Activated naive CD4-positive, alpha-beta T cell treated with anti-CD3 and anti-CD28 coated beads, Interleukin-2, amount 50 U/mL, for 24 hours (primary cell): ENCODE results near the gene ENPEP.
"Not testable (repeated sequence)": the region's sequence is repeated elsewhere in the genome, so short reads cannot be mapped to it uniquely, and the experiment has no call there.

ENCODE experiments used
- H3K27ac Mint-ChIP-seq: one replicate; pipeline ENCODE4 v1.8.0; 2021; ENCODE audit warnings: mild to moderate bottlenecking, mixed read lengths
- H3K27me3 Mint-ChIP-seq: one replicate; pipeline ENCODE4 v1.8.0; 2021; ENCODE audit warnings: mixed read lengths
- H3K36me3 Mint-ChIP-seq: one replicate; pipeline ENCODE4 v1.8.0; 2021; ENCODE audit warnings: mixed read lengths
- H3K4me1 Mint-ChIP-seq: one replicate; pipeline ENCODE4 v1.8.0; 2021; ENCODE audit warnings: mixed read lengths
- H3K4me3 Mint-ChIP-seq: one replicate; pipeline ENCODE4 v1.8.0; 2021; ENCODE audit warnings: mild to moderate bottlenecking, mixed read lengths
- H3K9me3 Mint-ChIP-seq: one replicate; pipeline ENCODE4 v1.8.0; 2021; ENCODE audit warnings: mixed read lengths

ENPEP gene

DNA sequence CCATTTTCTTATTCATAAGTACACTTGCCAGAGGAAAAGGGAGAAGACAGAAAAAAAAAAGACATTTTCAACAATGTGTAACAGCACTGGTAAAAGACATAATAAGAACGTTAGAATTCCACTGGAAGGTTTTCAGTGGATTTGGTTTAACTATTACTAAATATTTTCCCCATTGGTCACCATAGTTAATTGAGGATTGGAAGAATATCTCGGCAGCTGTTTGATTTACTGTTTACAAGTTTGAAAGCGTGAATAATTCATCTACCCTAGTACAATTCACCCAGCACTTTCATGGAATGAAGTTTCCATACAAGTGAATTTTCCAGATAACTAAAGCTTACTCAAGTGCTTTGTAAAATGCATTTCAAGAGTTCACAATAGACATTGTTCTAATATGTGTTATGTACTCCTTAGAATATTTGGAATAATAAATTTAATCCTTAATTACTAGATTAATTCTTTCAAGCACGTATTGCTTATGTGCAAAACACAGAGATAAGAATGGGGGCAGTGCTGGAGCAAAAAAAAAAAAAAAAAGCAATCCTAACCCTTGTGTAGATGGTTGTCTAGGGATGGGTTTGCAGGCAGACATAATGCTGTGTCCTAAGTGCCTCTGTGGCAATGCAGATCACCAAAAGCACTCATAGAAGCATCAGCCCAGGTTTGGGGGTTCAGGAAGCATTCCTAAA lies 57.1 kb downstream of the ENPEP start:
- Mint-ChIP-seq H3K9me3 (no peaks in the 10 kb centered on the region), H3K4me1 (no peaks in the 10 kb centered on the region), H3K27me3 (peaks cover 16% of the 10 kb centered on the region), H3K4me3 (no peak overlapping the region), H3K36me3 (no peaks in the 10 kb centered on the region), H3K27ac (no peak overlapping the region)

DNA sequence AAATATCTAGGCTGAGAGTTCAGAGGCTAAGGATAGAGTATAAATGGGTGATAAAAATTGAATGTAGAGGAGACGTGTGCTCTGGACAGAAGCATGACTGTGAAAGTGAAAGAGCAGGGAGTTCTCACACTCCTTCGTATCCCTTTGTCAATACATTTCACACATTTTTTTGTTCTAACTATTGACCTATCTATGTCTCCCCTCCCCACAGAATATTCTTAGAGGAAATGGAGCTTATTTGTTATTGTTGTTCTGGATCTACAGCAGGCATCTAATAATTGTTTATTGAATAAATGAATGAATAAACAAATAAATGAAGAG lies 57.6 kb downstream of the ENPEP start:
- Mint-ChIP-seq H3K36me3 (no peaks in the 10 kb centered on the region), H3K27ac (no peak overlapping the region), H3K4me1 (no peaks in the 10 kb centered on the region), H3K9me3 (no peaks in the 10 kb centered on the region), H3K27me3 (peaks cover 20% of the 10 kb centered on the region), H3K4me3 (no peak overlapping the region)

DNA sequence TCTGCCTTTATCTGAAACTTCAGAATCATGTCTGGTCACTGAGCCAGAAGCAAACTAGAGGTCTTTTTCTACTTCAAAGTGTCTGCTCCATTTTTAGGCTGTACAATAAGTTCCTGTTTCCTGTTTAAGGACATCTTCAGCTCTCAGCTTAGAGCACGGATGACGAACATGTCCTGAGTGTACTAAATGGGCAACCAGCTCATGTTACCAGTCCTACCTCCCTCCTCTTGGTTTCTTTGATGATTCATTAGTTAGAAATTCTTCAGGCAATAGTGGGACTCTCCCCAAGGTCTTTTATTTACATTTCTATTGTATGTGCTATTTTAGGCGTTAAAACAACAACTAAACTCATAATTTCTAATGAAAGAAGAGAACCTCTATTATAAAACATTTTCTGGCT lies 58.0 kb downstream of the ENPEP start:
- Mint-ChIP-seq H3K9me3 (no peaks in the 10 kb centered on the region), H3K27ac (no peak overlapping the region), H3K4me1 (no peaks in the 10 kb centered on the region), H3K27me3 (peaks cover 22% of the 10 kb centered on the region), H3K4me3 (no peak overlapping the region), H3K36me3 (no peaks in the 10 kb centered on the region)

DNA sequence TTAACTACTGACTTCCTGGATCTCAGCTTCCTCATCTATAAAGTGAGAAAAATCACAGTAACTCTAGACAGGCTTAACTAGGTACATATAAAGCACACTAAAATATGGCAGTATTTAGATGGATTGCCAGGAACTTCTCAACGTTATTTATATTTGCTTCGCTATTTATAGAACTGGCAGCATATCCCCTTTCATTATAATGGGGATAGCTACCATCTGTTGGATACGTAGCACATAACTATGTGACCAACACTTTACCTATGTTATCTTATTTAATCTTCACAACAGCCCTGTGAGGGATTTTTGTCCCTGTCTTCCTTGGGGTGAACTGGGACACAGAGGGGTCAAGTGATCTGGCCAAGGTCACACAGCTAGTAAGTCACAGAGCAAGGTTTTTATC lies 64.6 kb downstream of the ENPEP start:
- no peak overlapping the region for H3K4me3 Mint-ChIP-seq
- H3K4me1 Mint-ChIP-seq = no peaks in the 10 kb centered on the region
- H3K27ac Mint-ChIP-seq = no peak overlapping the region
- no peaks in the 10 kb centered on the region for H3K36me3 Mint-ChIP-seq
- no peaks in the 10 kb centered on the region for H3K9me3 Mint-ChIP-seq
- H3K27me3 Mint-ChIP-seq = peaks cover 21% of the 10 kb centered on the region

DNA sequence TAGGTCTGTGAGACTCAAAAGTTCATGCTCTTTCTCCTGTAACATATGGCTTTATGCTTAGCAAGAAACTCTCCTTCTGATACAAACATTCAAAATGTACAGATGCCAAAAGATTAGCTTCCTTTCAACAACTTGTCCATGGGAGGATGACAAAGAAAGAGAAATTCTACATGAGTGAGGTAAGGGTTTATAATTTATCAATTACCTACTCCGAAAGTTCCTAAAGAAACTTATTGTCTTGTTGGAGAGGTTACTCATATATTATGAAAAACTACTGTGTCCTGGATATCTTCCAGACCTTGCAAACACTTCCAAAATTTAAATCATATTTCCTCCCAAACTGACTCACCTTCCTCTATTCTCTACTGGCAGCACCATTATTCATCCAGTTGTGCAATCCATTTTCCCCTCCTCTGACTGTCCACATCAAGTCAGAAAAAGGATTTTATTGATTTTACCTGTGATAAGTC lies 65.1 kb downstream of the ENPEP start:
- peaks cover 21% of the 10 kb centered on the region for H3K27me3 Mint-ChIP-seq
- H3K27ac Mint-ChIP-seq = no peak overlapping the region
- H3K4me3 Mint-ChIP-seq = no peak overlapping the region
- no peaks in the 10 kb centered on the region for H3K36me3 Mint-ChIP-seq
- no peaks in the 10 kb centered on the region for H3K4me1 Mint-ChIP-seq
- H3K9me3 Mint-ChIP-seq = no peaks in the 10 kb centered on the region

DNA sequence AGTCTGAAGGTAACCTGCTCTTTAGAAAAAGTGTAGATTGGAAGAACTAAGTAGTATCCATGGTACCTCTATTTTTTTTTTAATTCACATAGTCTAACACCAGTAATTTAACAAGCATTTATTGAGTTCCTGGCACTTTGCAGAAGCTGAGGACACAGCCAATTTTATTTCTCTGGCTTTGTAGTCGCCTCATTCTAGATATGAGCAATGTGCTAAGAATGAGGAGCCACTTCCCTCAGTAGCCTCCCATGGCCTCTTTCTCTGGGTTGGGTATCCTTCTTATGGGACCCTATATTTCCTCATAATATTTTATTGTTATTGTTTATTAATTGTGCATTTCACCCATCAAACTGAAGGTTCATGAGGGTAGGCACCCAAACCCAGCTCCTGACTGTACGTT lies 67.6 kb downstream of the ENPEP start:
- H3K4me1 Mint-ChIP-seq = no peaks in the 10 kb centered on the region
- H3K36me3 Mint-ChIP-seq = no peaks in the 10 kb centered on the region
- no peak overlapping the region for H3K27ac Mint-ChIP-seq
- no peaks in the 10 kb centered on the region for H3K9me3 Mint-ChIP-seq
- peaks cover 13% of the 10 kb centered on the region for H3K27me3 Mint-ChIP-seq
- H3K4me3 Mint-ChIP-seq = no peak overlapping the region

DNA sequence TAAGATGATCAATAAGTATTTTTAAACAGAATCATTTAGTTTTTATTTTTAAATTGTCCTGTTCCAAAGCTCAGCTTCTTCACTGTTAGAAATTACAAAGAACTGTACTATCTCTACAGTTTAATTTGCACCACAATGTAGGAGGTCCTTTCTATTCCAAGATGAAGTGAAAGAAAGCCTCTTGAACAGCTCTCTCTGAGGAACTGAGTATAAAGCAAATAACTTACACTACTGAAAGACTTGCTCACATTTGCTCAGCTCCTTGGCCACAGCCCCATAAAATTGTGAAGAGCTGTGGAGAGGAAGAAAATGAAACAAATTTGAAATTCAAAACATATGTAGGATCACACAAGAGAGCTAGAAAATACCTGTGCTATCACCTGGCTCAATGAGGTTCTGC lies 68.6 kb downstream of the ENPEP start:
- H3K27me3 Mint-ChIP-seq = peaks cover 16% of the 10 kb centered on the region
- no peak overlapping the region for H3K27ac Mint-ChIP-seq
- H3K36me3 Mint-ChIP-seq = no peaks in the 10 kb centered on the region
- no peaks in the 10 kb centered on the region for H3K4me1 Mint-ChIP-seq
- H3K9me3 Mint-ChIP-seq = no peaks in the 10 kb centered on the region
- no peak overlapping the region for H3K4me3 Mint-ChIP-seq

DNA sequence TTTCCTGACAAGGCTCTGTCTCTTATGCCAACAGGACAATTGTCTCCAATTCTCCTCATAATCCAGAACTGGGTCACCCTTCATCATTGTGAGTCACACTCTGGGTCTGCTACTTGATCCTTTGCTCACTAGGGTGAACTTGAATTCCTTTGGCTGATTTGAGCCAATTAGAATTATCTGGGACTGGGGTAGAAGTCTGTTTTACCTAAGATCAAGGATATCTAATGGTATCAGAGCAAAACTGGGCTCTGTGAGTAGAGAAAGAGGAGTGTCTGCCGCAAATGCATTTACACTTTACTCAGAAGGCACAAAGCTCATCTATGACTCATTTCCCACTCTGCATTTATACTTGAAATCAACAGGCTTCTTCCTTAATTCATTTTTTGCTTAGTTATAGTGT lies 74.3 kb downstream of the ENPEP start:
- Mint-ChIP-seq H3K27me3 (peaks cover 18% of the 10 kb centered on the region), H3K27ac (no peak overlapping the region), H3K4me3 (no peak overlapping the region), H3K9me3 (no peaks in the 10 kb centered on the region), H3K36me3 (no peaks in the 10 kb centered on the region), H3K4me1 (no peaks in the 10 kb centered on the region)

DNA sequence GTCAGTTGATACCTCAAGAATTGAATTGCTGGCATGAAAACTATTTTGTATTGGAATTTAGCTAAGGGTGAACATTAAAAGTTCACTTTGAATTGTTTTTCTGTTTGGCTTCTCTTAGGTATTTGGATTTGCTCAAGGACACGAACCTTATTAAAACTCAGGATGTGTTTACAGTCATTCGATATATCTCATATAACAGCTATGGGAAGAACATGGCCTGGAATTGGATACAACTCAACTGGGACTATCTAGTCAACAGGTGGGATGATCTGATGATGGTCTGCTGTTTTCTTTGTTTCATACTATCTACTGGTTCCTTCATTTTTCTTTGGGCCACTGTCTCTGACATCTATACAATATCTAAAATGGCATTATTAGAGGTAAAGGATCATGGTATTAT lies 77.2 kb downstream of the ENPEP start:
- peaks cover 18% of the 10 kb centered on the region for H3K27me3 Mint-ChIP-seq
- H3K27ac Mint-ChIP-seq = no peak overlapping the region
- H3K4me1 Mint-ChIP-seq = no peaks in the 10 kb centered on the region
- H3K36me3 Mint-ChIP-seq = no peaks in the 10 kb centered on the region
- H3K9me3 Mint-ChIP-seq = no peaks in the 10 kb centered on the region
- H3K4me3 Mint-ChIP-seq = no peak overlapping the region

DNA sequence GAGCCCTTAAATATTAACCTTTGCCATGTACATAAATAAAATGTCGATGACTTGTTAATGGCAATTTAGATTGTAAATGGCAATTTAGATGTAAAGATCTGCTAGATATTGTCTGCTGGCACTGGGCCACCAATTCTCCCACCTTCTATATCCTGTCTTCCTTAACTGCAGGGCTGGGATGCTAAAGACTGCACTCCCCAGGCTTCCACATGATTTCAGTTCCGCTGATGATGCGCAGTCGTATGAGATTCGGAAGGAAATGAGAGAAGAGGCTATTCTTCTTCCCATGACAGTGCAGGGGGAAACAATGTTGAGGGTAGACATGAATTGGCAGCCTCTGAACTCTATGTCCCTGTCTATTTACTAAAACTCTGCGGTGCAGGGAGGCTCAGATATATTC lies 91.3 kb downstream of the ENPEP start:
- Mint-ChIP-seq H3K9me3 (peaks cover 3% of the 10 kb centered on the region), H3K27ac (no peak overlapping the region), H3K4me1 (no peaks in the 10 kb centered on the region), H3K36me3 (no peaks in the 10 kb centered on the region), H3K27me3 (peaks cover 18% of the 10 kb centered on the region), H3K4me3 (no peak overlapping the region)

DNA sequence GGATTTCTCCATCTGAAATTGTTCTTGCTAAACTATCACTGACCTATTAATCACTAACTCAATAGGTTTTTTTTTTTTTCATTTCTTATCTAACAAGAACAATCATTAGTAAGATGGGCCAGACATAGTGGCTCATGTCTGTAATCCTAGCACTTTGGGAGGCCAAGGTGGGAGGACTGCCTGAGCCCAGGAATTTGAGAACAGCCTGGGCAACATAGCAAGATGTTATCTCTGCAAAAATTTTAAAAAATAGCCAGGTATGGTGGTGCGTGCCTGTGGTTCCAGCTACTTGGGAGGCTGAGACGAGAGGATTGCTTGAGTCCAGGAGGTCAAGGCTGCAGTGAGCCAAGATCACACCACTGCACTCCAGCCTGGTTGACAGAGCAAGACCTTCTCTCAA lies 100.7 kb downstream of the ENPEP start:
- not testable (repeated sequence) for H3K4me3 Mint-ChIP-seq, H3K4me1 Mint-ChIP-seq, H3K27me3 Mint-ChIP-seq, H3K27ac Mint-ChIP-seq, H3K36me3 Mint-ChIP-seq
- H3K9me3 Mint-ChIP-seq = peaks cover 24% of the 10 kb centered on the region

DNA sequence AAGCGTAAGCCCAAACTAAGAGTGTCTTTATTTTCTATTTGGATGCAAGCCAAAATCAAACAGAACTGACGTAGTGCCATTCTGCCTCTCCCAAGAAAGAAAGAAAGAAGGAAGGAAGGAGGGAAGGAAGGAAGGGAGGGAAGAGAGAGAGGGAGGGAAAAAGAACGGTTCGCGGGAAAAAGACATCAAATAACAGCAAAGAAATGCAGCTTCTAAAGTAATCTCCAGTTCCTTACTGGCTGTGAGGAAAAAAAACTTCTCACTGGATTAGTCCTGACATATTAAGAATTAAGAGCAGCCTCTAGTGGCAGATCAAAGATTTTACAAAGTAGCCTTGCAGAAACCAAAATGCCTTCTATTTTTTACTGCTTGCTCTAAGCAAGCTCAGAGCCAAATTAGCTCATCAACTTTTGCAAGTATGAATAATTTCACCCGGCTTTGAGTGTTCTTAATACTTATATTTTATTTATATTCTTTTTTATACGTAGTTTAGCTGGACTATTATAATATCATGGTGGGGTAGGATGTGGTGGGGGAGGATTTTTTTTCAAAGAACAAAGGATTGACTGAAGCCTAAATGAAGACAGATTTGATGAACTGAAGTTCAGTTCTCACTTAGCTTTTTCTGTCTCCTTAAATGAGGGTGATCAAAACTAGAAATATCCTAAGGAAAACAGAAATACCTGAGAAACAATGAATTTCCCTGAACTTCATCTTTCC lies 110.3 kb downstream of the ENPEP start:
- Mint-ChIP-seq H3K36me3 (no peaks in the 10 kb centered on the region), H3K4me1 (no peaks in the 10 kb centered on the region), H3K27ac (no peak overlapping the region), H3K4me3 (no peak overlapping the region), H3K9me3 (no peaks in the 10 kb centered on the region), H3K27me3 (peaks cover 9% of the 10 kb centered on the region)

DNA sequence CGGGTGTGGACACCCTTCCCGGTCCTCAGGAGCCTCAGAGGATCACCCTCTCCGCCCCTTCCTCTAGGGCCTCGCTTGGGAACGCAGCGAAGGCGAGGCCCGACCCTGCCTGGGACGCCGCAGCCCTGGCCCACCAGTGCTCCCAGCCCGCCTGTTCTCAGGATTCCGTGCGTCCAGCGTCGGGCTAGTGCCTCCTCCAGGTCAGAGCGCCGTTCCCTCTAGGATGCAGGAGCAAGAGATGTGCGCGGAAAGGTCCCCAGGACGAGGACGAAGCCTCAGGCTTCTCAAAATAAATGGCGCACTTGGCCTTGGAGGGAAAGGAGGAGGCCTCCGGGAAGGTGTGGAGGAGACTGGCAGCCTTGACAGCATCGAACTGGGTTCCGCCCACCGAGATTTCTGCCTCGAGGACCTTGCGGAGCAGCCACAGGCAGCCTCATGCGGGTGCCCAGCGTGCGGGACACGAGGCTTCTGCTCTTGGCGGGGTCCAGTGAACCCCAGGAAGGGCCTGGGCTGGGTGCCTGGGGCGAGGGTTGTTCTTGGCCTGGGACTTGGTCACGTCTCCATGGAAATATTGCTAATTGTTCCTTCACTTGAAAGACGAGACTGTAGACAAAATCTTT lies 111.8 kb downstream of the ENPEP start:
- Mint-ChIP-seq H3K27ac (no peak overlapping the region), H3K4me3 (no peak overlapping the region), H3K9me3 (peaks cover 4% of the 10 kb centered on the region), H3K27me3 (peaks cover 5% of the 10 kb centered on the region), H3K36me3 (no peaks in the 10 kb centered on the region), H3K4me1 (no peaks in the 10 kb centered on the region)

DNA sequence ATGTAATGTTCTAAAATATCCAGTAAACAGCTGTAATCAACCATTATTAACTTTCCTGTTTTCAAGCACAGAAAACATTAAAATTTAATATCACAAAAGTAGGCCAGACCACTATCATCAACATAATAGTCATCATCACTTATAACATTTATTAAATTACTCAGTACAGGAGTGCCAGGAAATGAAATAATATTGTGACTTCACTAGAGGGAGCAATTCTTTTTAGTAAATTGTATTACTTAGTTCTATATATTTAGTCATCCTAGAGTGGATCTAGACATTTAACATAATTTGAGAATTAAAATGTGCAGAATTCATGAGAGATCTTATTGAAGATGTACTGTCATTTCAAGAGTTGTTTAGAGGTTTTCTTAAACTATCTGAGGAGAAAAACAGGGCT lies 113.3 kb downstream of the ENPEP start:
- Mint-ChIP-seq H3K36me3 (no peaks in the 10 kb centered on the region), H3K4me1 (no peaks in the 10 kb centered on the region), H3K27me3 (peaks cover 3% of the 10 kb centered on the region), H3K4me3 (no peak overlapping the region), H3K27ac (no peak overlapping the region), H3K9me3 (peaks cover 5% of the 10 kb centered on the region)

DNA sequence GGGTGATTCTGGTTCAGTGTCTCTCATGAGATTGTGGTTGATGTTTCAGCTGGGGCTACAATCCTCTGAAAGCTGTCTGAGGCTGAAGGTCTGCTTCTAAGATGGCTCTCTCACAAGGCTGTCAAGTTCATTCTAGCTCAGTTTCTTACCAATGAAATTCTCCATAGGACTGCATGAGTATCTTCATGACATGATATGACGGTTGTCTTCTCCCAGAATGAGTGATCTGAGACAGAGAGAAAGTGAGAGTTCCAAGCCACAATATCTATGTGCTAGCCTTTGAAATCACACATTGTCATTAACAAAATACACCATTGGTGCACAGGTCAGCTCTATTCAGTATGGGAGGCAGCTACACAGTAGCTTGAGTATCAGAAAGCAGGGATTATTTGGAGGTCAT lies 119.6 kb downstream of the ENPEP start:
- no peaks in the 10 kb centered on the region for H3K36me3 Mint-ChIP-seq
- H3K9me3 Mint-ChIP-seq = peaks cover 9% of the 10 kb centered on the region

DNA sequence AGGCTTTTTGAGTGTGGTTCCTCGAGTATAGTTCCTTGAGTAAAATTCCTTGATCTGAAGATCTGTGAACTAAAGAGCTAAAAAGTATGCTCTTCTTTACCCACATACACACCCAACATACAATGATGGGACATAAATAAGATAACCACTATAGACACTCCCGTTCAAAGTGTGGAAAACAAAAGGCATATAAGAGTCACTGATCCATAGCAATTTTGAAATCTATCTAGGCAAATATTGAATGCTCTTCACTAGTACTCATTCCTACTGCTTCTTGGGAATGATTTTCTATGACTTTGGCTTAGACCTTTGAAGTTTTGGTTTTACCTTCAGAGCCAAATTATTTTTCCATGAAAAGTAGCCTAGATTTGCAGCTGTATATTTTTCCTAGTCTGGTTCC lies 120.5 kb downstream of the ENPEP start:
- H3K4me3 Mint-ChIP-seq = no peak overlapping the region
- peaks cover 14% of the 10 kb centered on the region for H3K27me3 Mint-ChIP-seq
- no peak overlapping the region for H3K27ac Mint-ChIP-seq
- H3K36me3 Mint-ChIP-seq = no peaks in the 10 kb centered on the region
- H3K4me1 Mint-ChIP-seq = no peaks in the 10 kb centered on the region
- peaks cover 9% of the 10 kb centered on the region for H3K9me3 Mint-ChIP-seq

More for the DNA sequence above, 119.6 kb downstream of the ENPEP start:
- Mint-ChIP-seq H3K27ac (no peak overlapping the region), H3K4me3 (no peak overlapping the region), H3K4me1 (no peaks in the 10 kb centered on the region), H3K27me3 (peaks cover 11% of the 10 kb centered on the region)
